Stimulated activated CD8-positive, alpha-beta memory T cell treated with anti-CD3 and anti-CD28 coated beads, Interleukin-15, amount 100 ng/mL, for 4 hours (primary cell): ENCODE results near the gene PTTG1IP.
"Not testable (repeated sequence)": the region's sequence is repeated elsewhere in the genome, so short reads cannot be mapped to it uniquely, and the experiment has no call there.

Experiments used
- DNase-seq, 2 donors: peaks; one replicate each; pipeline ENCODE4 v3.0.0-alpha.2; 2020; ENCODE audit warnings: low read depth in 2 of 2

Gene PTTG1IP

DNA sequence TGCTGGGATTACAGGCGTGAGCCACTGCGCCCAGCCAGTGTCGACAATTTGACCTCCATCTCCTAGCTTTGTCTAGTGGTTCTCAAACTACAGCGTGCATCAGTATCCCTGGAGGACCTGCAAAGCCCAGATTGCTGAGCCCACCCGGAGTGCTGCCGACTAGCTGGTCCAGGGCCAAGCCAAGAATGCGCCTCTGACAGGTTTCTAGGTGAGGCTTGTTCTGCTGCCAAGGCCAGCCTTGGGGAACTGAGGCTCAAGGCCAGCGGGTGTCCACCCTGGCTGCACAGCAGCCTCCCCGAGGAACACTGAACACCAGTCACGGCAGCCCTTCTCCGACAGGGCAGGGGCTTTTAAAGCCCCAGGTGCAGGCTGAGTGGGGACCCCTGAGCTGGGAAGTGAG lies 9.8 kb upstream of the PTTG1IP start:
- no peak for DNase-seq

GRCh38 chr21:44881198-44881872 lies 7.8 kb upstream of the PTTG1IP start:
- no peak for DNase-seq

GRCh38 chr21:44880405-44881197 lies 7.1 kb upstream of the PTTG1IP start:
- DNase-seq, result no peak

DNA sequence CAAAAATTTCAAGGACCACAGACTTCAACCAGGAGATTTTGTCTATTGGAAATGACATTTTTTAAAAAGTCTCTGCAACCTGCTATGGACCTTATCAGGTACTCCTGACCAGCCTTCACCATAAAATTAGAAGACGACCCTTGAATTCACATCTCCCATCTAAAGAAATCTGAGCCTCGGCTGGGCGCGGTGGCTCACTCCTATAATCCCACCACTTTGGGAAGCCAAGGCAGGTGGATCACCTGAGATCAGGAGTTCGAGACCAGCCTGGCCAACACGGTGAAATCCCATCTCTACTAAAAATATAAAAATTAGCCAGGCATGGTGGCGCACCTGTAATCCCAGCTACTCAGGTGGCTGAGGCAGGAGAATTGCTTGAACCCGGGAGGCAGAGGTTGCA lies 5.7 kb upstream of the PTTG1IP start:
- not testable (repeated sequence) for DNase-seq

GRCh38 chr21:44878053-44878982 lies 4.8 kb upstream of the PTTG1IP start:
- DNase-seq, result no peak

DNA sequence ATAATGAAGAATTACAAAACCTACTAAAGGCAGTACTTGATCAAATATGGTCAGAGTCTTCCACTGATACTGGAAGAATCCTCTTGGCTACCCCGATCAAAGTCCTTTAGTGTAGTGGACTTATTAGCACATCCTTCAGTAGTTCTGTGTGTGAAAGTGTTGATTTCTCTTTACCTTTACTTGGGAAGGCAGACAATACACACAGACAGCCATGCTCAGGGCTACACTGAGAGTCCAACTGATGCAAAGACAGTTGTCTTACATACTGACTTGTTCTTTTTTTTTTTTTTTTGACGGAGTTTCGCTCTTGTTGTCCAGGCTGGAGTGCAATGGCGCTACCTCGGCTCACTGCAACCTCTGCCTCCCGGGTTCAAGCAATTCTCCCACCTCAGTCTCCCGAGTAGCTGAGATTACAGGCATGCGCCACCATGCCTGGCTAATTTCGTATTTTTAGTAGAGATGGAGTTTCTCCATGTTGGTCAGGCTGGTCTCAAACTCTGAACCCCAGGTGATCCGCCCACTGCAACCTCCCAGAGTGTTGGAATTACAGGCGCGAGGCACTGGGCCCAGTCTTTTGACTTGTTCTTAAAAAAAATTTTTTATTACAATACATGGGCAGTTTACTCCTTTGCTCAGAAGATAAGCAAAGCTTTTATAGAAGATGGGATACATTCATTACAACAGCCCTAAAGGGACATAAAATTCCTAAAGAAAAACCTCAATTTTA lies 3.5 kb upstream of the PTTG1IP start:
- DNase-seq, result no peak

GRCh38 chr21:44875316-44875700 lies 1.8 kb upstream of the PTTG1IP start:
- DNase-seq, result no peak

DNA sequence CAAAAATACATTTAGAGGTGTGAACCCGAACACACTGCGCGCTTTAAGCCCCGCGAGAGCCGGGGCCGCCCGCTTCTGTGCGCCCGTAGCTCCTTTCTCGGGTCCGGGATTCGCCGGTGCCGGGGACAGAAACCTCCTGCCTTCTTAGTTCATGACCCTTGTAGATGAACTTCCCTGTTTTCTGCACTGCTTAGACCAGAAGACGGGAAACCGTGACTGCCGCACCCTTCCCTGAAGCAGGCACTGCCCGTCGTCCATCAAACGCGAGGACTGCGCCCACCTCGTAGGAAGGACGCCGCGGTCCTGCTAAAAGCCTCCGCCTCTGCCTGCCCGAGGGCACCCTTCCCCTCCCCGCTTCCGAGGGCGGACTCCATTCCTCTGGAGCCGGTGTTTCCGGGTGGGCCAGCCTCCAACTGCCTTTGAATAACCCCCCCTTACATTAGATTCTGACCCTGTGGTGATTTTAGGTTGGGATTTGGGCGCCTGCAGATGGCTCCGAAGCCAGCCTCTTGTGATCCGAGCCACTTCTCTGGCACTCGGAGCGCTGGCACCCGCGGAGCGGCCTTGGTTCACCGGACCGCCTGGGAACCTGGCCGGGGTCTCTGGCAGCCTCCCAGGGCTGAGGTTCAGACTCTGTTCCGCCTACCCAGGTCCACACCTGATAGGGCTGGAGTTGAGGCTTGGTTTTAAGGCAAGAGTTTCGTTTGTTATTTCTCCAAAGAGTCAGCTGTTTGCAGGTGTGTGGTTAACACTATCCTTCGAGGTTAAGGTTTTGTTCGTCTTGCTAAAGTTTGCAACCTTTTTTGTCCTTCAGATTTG lies 1.2 kb upstream of the PTTG1IP start:
- no peak for DNase-seq

- no peak for DNase-seq
These were observed 678 bp upstream of the PTTG1IP start for GRCh38 chr21:44874240-44874496.

DNA sequence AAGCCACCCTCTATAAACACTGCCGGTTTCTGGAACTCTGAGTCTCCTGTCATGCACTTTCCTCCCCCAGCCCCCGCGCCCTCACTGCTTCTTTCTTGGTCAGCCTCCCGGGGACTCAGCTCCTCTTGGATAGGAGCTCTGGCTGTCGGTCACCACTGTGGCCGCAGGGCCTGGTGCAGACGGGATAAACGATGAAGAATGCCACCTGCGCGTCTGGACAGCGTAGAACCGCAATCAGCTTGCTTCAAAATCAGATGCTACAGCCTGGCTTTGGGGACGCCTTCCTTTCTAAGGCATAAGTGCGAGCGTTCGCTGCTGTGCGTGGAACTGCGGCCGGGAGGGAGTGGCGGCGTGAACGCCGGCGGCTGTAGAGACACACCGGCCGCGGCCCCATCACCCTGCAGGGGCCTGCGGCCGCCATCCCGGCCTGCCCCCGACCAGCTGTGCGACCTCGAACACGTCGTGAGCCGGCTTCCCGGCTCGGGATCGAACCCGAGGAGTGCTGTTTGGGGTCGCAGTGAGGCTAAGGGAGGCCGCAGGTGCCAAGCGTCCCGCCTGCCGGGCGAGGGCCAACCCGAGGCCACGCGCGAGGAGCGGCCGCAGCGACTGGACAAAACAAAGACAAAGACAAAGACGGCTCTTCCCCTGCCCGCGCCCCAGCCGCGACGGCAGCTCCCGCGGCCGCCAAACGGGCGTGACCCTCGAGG lies 688 bp downstream of the PTTG1IP start:
- no peak for DNase-seq

DNA sequence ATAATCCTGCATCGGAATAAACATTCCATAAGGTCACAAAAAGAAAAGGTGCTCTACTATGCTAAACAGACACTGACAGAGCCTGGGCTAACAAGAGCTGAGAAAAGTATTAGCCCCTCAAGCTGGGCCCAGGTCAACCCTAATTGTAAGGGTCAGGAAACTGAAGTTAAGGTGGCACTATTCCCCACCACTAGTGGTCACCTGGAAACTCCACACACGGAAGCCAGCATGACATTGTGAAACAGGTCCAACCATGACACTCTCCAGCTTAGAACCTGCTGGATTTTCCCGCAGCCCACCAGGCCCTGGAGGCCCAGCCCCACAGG lies 1.2 kb downstream of the PTTG1IP start:
- no peak for DNase-seq

- no peak for DNase-seq
These were observed 1.8 kb downstream of the PTTG1IP start for GRCh38 chr21:44871576-44872269.

- DNase-seq, result no peak
These were observed 2.6 kb downstream of the PTTG1IP start for GRCh38 chr21:44870748-44871495.

DNA sequence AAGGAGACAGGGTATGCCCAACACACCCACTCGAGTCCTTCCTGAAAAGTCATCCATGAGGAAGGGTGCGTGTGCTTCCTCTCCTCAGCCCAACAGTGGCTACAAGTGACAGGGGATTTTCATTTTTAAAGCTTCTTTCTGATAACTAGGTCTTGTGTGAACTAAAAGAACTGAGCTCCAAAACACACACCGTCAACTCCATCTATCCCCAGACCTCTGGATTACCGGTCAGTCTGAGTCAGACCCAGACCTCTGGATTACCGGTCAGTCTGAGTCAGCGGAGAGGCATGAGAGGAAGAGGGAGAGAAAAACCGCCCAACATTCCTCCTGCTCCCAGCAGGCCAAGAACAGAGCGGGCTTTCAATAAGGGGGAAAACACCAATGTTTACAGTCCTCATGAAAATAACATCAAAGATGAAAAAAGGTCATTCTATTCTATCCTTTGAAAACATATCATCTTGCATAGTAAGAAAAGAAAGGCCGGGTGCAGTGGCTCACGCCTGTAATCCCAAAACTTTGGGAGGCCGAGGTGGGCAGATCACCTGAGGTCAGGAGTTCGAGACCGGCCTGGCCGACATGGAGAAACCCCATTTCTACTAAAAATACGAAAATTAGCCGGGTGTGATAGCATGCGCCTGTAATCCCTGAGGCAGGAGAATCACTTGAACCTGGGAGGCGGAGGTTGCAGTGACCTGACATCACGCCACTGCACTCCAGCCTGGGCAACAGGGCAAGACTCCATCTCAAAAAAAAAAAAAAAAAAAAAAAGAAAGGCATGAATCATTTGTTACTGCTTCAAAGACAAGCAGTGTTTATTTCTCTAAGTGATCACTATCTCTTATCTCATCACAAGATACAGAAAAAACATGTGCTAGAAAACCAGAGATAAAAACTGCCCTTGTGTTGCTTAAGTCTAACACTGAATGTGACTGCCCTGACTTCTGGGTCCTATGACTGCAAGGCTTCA lies 3.4 kb downstream of the PTTG1IP start:
- no peak for DNase-seq

GRCh38 chr21:44868707-44869106 lies 4.8 kb downstream of the PTTG1IP start:
- no peak for DNase-seq

DNA sequence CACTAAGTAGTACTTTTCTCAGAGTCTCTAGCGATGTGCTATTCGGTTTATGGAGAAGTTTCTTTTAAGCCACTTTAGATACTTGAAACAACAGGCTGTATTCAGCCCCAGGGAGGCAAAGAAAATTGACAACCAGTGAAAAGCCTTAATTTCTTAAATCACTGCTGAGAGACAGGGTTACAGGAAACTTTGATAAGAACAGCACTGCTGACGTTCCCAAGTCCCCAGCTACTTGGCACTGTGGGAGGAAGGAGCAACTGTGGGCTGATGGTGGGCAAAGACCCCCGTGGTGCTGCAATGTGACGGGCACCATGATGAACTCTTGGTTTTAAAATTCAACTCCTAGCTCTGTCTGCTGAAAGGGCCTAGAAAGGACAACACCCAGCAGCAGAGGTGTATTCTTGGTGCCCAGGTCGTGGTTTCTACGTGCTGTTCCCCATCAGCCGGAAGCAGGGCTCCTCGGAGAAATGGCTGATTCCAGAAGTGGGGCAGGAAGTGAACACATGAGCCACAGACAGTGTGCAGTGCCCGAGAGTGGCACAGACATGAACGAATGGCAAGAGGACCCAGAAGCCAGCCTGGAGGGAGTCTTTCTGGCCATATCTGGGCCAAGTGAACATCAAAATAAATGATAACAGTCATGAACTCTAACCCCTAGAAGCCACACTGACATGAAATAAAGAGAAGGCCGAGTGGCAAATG lies 5.3 kb downstream of the PTTG1IP start:
- no peak for DNase-seq

- DNase-seq, result no peak
These were observed 6.0 kb downstream of the PTTG1IP start for GRCh38 chr21:44867464-44867863.
